GM18526 (cell line): ENCODE results near the gene DNAH6.

Source experiments
- POLR2A ChIP-seq: IDR thresholded peaks from 3 replicates; pipeline ENCODE4 v1.6.1; 2011; ENCODE audit not compliant: insufficient read length; ENCODE audit errors: extremely low read depth

DNAH6 gene

GRCh38 chr2:84830758-84831500, 314.6 kb downstream of the DNAH6 start:
- no peak for TF ChIP-seq POLR2A

- no peak for TF ChIP-seq POLR2A
These were observed 316.6 kb downstream of the DNAH6 start for GRCh38 chr2:84832772-84833461.

- no peak for TF ChIP-seq POLR2A
These were observed 317.3 kb downstream of the DNAH6 start for GRCh38 chr2:84833481-84834150.

GRCh38 chr2:84836215-84836614, 319.9 kb downstream of the DNAH6 start:
- TF ChIP-seq POLR2A, result no peak

- TF ChIP-seq POLR2A, result no peak
These were observed 322.3 kb downstream of the DNAH6 start for GRCh38 chr2:84838434-84839145.

GRCh38 chr2:84839851-84840250, 323.6 kb downstream of the DNAH6 start:
- no peak for TF ChIP-seq POLR2A

- TF ChIP-seq POLR2A, result no peak
These were observed 324.0 kb downstream of the DNAH6 start for GRCh38 chr2:84840306-84840705.

- TF ChIP-seq POLR2A, result no peak
These were observed 325.3 kb downstream of the DNAH6 start for GRCh38 chr2:84841577-84841976.

- no peak for TF ChIP-seq POLR2A
These were observed 327.8 kb downstream of the DNAH6 start for GRCh38 chr2:84844141-84844540.

GRCh38 chr2:84846041-84846663, 329.9 kb downstream of the DNAH6 start:
- no peak for TF ChIP-seq POLR2A

- no peak for TF ChIP-seq POLR2A
These were observed 330.4 kb downstream of the DNAH6 start for GRCh38 chr2:84846741-84847142.

GRCh38 chr2:84847326-84848050, 331.2 kb downstream of the DNAH6 start:
- TF ChIP-seq POLR2A, result no peak

- no peak for TF ChIP-seq POLR2A
These were observed 333.1 kb downstream of the DNAH6 start for GRCh38 chr2:84849271-84849952.

- TF ChIP-seq POLR2A, result no peak
These were observed 334.2 kb downstream of the DNAH6 start for GRCh38 chr2:84850471-84850870.
